SW 1271 (cell line): Measurements from ENCODE around the gene LRMDA.

Experiments used
- DNase-seq, 2 experiments: peaks; one replicate each; lab custom pipeline; 2025; lab: John Stamatoyannopoulos, UW

Gene LRMDA

DNA sequence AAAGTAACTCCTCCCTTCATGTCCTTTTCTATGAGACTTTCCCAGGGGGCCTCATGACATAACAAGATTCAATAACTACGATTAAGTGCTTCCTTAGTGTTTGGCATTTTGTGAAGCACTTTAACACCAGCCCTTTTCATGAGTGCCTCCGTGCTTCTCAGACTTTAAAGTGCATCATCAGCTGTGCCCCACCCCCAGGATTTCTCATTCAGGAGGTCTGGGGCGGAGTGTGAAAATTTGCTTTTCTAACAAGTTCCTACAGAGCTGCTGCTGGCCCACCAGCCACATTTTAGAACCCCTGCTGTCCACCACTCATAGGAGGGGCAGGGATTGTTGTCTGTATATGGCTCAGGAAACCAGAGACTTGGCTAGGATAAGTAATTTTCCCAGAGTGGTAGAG is 445.3 kb downstream of the LRMDA start:
- no peak for DNase-seq

DNA sequence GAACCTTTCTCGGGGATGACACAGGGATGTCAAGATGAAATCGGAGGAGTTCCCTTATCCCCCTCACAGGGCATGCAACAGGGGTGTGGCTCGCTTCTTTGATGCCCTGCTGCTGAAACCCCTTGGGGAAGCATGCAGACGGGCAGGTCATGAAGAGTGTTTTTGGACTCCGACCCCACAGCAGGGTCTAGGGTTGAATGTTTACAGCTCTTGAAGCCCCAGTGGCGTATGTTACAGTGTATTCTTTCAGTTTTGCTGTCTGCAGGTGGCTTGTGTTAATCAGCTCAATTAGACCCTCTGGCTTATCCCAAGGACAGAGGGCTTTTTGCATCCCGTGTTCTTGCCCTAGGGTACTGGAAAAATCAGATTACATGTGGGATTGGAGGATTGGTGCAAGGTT is 446.5 kb downstream of the LRMDA start:
- DNase-seq = no peak

DNA sequence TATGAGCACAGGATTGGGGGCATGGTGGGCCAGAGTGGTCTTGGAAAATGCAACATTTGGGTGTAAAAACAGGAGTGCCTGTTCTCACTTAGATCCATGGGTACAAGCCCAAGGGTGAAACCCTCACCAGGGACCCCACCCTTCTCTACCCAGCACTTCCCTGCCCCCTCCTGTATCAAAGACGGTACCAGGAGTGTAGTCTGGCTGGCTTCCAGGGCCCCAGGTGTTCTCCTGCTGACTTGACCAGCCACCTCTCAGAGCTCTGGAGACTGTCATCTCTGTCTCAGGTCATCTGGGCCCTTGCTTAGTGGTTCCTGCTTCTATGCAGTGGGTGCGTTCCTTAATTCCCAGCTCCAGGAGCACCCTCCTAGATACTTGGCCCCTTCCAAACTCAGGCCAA is 447.2 kb downstream of the LRMDA start:
- no peak for DNase-seq

DNA sequence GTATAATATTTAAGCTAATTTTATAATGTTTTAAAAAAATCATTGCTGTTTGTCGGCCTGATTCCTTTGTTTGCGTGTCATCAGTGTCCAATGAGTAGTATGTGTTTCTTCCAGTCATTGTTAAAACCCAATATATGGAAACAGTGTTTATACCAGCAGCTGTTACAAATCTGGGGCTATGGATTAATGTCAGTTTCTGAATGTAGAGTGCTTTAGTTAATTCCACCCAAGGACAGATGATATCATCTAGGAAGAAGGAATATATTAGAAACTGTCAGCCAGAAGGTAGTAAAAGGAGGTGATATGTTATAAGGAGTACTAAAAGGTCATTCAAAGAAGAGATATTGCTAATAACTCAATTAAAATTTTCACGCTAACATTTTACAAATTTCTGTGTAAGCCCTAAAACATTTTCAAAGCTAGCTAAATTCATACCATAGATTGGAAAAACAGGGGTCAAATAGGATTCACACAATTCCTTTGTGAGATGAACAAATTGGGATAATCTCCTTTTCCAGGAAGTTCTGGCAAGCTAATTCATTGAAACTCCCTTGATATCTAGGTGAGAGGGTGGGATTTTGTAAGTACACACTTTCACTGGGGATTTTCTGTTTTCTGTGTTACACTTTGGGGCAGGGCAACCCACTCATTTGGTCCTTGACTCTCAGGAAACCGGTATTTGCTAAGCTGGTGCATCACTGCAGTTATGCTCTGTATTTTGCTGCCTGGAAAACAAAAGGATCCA is 448.8 kb downstream of the LRMDA start:
- DNase-seq = no peak

DNA sequence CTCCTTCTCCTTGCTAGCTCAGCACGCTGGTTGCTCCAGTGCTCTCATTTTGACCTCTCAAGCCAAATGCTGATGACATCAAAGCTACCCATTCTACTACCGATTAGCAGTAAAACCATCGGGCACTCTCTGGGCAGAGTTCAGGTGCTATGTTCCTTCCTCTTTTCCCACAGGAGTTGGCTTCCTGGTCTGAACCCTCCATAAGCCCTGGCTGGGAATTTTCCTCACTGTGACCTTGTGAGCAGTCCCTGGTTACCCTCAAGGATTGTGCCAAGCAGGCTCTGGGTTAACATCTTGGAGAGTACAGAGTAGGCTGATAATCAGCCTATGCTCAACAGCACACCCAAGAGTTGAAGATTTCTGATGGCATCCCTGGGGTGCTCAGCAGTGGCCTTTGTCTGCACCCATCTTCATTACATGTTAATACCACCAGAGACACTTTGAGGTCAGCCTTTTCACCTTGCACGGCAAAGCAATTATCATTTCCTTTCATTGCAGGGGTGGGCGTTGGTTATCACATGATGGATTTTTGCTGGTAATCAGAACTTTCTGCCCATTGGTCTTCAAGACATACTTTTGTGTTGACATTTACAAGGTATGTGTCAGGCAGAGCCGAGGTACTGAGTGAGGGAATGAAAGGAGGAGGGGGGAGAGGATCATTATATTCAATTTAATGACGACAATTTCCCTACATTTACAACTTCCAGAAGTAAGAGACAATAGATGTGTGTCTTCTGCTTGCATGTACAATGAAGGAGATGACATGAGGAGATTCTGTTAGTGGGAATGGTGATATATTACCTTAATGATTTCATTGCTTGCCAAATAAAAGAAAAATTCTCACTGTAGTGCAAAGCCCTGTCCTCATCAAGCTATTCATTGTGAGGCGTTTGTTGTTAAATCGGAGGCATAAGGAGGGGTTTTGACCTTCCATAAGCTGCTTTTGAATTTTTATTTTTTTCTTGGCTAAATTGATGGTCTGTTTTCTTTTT is 452.0 kb downstream of the LRMDA start:
- DNase-seq = no peak

DNA sequence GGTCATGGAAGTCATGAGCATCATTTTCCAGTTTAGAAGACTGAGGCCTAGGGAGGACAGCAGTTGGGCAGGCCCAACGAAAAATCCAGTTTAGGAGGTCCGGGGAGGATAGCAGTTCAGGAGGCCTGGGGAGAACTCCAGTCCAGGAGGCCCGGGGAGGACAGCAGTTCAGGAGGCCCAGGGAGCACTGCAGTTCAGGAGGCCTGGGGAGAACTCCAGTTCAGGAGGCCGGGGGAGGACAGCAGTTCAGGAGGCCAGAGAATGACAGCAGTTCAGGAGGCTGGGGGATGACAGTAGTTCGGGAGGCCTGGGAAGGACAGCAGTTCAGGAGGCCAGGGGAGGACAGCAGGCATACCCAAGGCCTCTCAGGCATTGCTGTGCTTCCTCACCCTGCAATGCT is 453.4 kb downstream of the LRMDA start:
- DNase-seq = no peak

DNA sequence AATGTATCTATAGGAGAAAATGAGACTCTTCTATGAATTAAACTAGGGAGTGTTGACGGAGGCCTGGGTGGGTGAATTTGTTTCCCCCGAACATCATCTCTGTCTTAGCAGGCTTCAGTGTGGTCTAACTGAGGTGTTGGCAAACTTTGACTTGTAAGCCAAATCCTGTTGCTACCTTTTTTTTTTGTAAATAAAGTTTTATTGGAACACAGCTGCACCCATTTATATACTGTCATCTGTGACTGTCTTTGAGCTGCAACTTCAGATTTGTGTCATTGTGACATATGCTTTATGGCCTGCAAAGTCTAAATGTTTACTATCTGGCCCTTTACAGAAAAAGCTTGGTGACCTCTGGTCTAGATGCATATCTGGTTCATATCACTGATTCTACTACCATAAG is 455.9 kb downstream of the LRMDA start:
- no peak for DNase-seq

DNA sequence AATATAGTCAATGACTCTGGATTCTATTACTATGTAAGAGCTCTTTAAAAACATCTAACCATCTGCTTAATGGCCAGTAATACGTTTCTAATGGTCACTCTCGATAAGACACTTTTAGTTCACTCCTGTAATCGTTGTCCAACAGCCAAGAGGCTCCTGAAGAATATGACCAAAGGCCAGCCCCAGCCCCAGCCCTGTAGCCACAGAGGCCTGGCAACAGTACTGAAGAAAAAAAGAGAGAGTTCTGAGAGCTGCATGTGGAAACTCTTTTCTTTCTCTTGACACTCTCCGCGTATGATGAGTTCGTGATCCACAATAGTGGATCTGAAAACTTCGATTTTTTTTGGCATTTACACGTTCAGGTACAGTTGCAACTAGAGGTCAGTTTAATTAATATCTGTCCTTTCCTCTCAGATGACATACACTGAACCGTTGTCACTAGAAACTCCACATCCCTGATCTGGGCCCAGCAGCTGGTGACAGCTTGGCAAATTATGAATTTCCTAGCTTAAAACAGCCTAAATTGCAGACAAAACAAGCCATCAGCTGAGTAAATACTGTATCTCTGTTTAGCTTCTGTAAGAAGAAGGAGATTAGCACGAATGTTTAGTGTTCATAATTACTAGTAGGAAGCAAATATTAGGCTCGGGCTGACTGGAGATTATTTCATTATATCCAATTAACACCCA is 456.7 kb downstream of the LRMDA start:
- DNase-seq = no peak

DNA sequence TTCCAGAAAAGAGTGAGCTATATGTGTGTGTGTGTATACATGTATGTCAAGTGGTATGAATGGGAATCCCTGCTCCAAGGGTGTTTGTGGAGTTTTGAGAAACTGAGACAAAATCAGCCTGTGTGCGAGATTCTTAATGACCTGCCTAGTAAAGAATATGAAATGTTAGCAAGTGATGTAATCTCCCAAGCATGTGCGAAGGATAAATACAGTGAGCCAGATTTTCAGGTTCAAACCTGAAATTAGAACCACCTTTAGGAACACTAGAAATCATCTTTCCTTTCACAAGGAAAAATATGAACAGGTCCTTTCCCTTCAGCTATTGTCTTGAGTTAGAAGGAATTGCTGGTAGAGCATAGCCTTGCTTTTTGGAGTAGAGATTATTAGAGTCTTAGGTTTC is 457.6 kb downstream of the LRMDA start:
- DNase-seq = no peak

DNA sequence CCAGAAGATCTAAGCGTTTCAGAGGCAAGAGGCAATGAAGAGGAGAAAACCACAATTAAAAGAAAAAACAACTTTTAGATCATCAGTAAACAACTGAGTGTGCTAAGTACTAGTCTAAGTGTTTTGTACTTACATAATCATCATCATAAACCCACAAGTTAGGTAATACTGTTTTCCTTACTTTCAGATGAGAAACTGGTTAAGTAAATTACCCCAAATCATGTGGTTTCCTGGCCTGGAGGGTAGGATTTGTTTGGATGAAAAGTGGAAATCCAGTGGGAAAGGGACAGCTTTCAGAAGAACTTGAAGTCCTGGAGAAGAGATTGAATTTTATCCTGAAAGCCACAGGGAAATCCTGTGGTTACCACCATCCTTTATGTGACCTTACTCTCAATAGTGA is 463.3 kb downstream of the LRMDA start:
- no peak for DNase-seq

DNA sequence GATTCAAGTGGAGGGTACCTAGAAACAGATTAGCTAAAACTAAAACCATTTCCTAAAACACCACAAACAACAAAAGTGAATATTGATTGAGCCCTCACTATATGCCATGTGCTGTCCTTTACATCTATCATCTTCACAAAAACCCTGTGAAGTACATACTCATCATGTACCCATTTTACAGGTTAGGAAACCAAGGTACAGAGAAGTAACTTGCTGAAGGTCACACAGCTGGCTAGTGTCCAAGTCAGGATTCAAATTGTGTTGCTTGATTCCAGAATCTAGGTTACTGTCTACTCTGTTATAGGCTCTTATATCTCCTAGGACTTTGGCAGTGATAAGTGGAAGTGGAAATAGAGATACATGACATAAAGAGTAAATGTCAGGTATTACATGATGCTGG is 463.8 kb downstream of the LRMDA start:
- no peak for DNase-seq

DNA sequence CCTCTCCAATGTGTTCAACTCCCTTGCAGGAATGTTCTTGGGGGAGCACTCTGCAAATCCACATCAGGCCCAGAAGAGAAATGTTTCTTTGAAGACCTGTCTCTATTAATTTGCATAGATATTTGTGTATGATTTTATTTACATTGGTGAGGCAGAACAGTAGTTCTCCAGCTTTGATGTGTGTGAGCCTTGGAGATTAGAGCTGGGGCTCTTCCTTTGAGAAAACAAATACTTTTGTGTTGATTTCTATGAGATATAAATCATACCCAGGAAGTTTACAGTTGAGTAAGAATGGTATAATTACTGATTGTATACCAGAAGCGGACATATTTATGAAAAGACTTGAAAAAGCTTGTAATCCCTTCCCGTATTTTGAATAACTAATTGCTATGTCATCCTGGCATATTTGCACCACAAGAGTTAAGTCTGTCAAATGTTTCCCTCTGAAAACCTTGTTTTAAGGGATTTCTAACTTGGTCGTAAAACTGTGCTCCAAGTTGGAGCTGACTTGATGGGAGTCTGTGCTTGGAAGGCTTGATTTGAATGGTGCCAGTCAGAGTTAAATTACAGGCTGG is 468.5 kb downstream of the LRMDA start:
- DNase-seq = no peak

DNA sequence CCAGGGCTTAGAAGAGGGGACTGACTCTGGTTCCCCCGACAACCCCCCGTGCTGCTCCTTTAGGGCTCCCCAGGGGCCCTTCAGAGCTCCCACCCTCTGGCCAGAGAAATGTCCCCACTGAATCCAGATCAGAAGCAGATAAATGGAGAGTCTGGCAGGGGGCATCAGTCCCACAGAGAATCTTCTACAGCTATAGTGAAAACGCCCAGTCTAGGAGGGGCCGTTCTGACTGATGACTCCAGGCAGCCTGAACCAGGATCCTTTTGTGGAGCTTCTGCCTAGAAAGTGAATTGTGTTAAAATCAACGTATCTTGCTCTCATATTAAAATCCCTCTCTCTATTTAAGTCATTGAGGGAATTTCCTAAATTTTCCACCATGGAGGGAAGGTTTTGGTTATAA is 471.4 kb downstream of the LRMDA start:
- no peak for DNase-seq

DNA sequence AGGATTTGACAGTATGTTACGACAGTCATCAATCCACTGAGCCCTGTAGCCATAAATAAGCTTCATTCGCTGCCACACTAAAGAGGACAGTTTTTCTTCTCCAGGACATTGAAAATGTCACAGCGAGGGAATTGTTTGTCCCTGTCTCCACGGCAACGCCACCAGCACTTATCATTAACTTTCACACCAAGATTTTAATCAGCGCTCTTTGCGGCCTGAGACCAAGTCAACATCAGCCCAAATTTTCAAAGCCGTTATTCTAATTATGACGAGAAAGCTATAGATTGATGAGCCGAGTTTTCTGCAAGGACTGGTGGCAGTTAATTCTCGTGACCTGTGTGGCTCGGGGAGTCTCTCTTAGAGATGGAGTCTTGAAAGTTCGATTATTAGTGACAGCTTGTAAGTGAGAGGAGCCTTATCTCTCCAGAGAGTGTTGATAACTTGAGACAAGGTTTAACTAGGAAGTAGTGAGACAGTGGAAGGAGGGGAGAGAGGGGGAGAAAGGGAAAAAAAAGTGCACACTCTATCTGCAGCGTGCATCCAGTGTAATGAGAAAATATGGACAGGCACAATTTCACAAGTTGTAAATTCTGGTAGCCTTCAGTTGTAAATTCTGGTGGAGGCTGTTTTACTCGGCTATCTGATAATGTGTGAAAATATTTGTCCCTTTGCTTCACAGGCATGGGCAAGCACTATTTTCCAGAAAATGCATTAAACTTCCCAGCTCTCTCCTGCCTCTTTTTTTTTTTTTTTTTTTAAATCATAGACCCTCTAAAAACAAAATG is 473.3 kb downstream of the LRMDA start:
- no peak for DNase-seq

DNA sequence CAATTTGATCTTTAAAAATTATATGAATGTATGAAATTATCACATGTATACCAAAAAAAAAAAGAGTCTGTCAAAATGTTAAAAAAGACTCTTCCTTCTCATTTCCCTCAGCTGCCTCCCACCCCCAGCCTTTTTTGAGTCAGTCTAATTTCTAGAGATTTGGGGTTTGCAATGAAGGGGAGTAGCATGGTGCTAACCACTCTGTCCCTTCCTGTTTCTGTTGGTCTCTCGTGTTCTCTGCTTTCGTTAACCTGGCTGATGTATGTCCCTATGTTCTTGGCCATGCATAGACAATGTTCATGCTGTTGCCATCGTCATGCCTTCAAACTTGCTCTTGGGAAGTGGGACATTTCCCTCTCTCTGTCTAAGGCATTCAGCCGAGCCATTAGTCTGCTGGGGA is 474.1 kb downstream of the LRMDA start:
- no peak for DNase-seq

DNA sequence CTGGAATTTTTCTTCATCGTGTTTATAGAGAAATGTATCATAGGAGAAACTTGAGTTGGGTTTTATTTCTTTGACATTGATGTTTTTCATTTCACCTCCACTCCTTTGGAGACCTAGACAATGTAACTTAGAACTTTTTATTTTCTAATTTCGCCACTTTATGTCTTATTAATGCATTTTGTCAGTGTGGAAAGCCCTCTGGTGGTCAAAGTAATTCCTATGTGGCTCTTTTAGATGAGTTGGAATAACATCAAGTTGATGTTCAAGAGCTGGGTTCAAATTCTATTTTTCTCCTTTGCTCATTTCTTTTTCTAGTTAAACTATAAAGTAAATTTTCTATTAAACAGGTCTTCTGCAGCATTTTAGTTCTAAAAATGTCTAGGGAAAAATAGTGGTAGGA is 478.6 kb downstream of the LRMDA start:
- no peak for DNase-seq

DNA sequence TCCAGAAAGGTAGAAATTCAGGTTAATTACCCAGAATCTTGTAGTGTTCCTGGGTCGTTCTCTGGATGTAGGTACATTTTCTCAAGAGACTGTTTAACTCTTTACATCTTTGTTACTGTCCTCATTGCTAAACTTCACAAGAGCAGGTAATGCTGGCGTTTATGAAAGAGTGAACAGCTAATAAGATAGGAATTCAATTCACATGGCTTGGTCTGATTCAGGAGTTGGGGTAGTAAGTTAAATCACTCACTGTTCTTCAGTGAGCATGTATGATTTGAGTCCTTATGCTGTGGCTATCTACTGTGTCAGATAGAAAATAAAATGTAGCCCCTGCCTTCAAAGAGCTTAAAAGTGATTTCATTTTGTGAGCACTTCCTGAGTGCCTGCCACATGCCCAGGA is 480.0 kb downstream of the LRMDA start:
- no peak for DNase-seq

DNA sequence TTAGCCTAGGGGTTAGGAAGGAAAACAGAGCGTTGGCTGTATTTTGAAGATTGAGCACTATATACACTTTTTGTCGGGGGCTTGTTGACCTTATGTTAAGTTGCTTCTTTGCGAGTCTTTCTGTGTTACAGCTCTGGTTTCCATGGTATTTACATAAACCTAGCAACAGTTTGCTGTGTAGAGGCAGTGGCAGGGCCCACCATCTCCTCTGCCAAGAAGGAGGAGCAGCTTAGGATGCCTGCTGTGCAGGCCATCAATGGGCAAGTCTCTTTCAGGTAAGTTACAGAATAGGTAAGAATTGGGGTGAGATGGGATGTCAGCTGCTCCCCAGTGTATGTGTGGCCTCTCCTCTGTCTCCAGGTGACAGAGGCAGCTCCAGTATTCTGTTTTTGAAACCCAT is 485.5 kb downstream of the LRMDA start:
- DNase-seq = no peak

DNA sequence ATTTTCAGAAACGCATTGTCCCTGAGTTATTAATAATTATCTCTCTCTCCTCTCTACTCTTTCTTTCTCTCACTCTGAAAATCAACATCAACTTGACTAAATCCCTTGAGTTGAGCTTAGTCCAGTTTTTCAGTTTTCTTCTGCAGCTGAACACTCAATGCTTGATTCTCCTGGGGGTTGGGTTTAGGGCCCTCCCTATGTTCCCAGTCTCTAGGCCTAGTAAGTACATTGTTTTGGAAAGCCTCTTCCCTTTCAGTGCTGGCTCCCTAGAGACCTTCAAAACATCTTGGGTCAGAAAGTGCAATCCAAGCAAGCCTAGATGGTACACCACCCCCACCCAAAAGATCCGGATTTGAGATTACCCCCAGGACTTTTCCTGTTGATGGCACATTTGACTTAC is 488.5 kb downstream of the LRMDA start:
- DNase-seq = no peak

DNA sequence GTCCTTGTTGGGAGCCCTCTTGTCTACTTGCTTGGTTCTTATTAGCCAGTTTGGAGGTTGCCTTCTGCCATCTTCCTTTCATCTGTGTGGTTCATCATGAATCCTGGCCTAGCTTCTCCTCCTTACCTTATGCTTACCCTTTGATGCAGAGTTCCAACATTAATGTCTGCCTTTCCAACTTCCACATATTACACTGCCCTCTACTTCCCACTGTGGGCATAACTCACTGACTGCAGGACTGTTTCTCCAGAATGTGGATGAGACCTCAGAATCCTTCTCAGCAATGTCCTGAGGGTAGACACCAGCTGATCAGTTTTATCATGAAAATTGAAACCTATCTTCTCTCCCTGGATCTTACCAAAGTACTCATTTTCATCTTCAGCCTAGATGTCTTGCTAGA is 491.0 kb downstream of the LRMDA start:
- no peak for DNase-seq

DNA sequence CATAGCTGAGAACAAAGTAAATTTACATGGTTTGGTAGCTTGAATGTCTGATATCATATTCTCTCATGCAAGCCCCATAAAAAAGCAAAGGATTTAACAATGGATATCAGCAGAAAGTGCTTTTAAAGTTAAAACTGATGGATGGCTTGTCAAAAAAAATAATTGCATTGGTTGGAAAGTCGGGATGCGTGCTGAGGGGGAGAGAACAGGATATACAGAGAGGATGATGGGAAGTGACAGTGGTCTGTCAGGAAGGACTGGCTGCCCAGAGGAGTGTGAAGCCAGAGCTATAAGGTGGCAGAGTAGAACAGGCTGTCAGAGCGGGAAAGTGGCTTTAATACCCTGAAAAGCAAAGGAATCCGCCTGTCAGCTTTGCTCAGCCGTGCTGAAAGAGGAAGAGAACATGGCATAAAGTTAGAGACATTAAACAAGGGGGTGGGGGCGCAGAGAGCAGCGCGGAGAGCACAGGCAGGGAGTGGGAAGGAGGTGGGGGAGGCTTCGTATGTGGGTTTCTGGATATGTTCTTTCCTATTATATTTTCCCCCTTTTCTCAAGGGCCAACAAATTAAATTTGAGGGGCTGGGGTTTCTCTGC is 493.0 kb downstream of the LRMDA start:
- DNase-seq = no peak
